ENCODE results near the gene XYLT1. TPM values are rescaled to one million over a fixed set of nuclear protein-coding genes. Genes with fewer than 3 reads are reported as not detected.

The XYLT1 gene
- total RNA-seq, 1 experiment from 2014 or later: 14.5 TPM

- Mint-ChIP-seq H3K9me3 (no peaks in the 10 kb centered on the region; a peak in 1 of 5 replicates), H3K4me3 (no peak overlapping the region), H3K36me3 (ENCODE audit: insufficient read depth in 1 of 3, low read depth in 3 of 3) (peaks cover 0 to 2% (median 0%) of the 10 kb centered on the region in 3 experiments; a peak in 2 of 7 replicates), H3K27ac (no peak overlapping the region), H3K27me3 (ENCODE audit: low read depth) (no peaks in the 10 kb centered on the region), H3K4me1 (peaks cover 9 to 11% of the 10 kb centered on the region in 2 experiments)
- Histone ChIP-seq H2BK20ac (ENCODE audit: low read depth, low read length, poor library complexity, severe bottlenecking) (no peak overlapping the region), H2AFZ (ENCODE audit: low read length) (no peak overlapping the region), H3K14ac (ENCODE audit: insufficient read depth, low read length) (no peak overlapping the region), H3K4me1 (ENCODE audit: insufficient read depth, low read length) (no peaks in the 10 kb centered on the region; the same call in 1 of the 2 replicates), H4K91ac (ENCODE audit: insufficient read length, low read depth, low read length) (no peak overlapping the region), H3K27me3 (ENCODE audit: insufficient read depth, low read length) (no peaks in the 10 kb centered on the region), H3K56ac (ENCODE audit: insufficient read length, low read depth, low read length) (no peak overlapping the region), H4K20me1 (ENCODE audit: control insufficient read depth, insufficient read depth, insufficient read length) (no peaks in the 10 kb centered on the region), H4K8ac (replicated peaks; ENCODE audit: insufficient read length, low read depth, low read length) (no peak overlapping the region), H2BK12ac (ENCODE audit: insufficient read length, low read depth, low read length) (no peak overlapping the region), H3K23ac (ENCODE audit: insufficient read length, low read depth, low read length) (no peak overlapping the region), H3K79me1 (ENCODE audit: insufficient read depth, low read depth, low read length, poor library complexity, severe bottlenecking) (no peaks in the 10 kb centered on the region), H3K4ac (ENCODE audit: low read depth, low read length) (no peak overlapping the region), H3K23me2 (ENCODE audit: insufficient read length, low read depth, low read length, poor library complexity, severe bottlenecking) (no peaks in the 10 kb centered on the region), H2BK15ac (ENCODE audit: low read depth, low read length) (no peak overlapping the region), H3K4me2 (ENCODE audit: insufficient read depth, insufficient read length, low read length) (no peak overlapping the region), H2BK120ac (ENCODE audit: low read depth, low read length, poor library complexity, severe bottlenecking) (no peak overlapping the region), H3K9me3 (ENCODE audit: control insufficient read depth, low read depth, low read length) (no peaks in the 10 kb centered on the region), H3K18ac (ENCODE audit: insufficient read length, low read depth, low read length) (no peak overlapping the region), H3K27ac (ENCODE audit: insufficient read length, low read depth, low read length) (no peak overlapping the region), H2AK5ac (ENCODE audit: insufficient read length, low read length) (no peak overlapping the region), H2BK5ac (ENCODE audit: insufficient read length, low read length) (no peak overlapping the region), H3K9ac (ENCODE audit: extremely low read depth, insufficient read length, low read length) (no peak overlapping the region), H3T11ph (ENCODE audit: low read length) (no peak overlapping the region), H4K5ac (ENCODE audit: insufficient read length, low read depth, low read length) (no peak overlapping the region), H3K79me2 (ENCODE audit: insufficient read depth, low read length) (no peaks in the 10 kb centered on the region; the same call in 1 of the 2 replicates)
- no peak for TF ChIP-seq CTCF (conservative IDR thresholded peaks at IDR 0.05)
- WGBS (ENCODE audit: extremely low coverage, insufficient read length, low lambda C conversion rate): no CpG with 5 or more reads among the region's 5 CpGs
- DNase-seq: no peak
Measured at GRCh38 chr16:17231972-17232371, 238.8 kb downstream of the XYLT1 start.

All from H9 (cell line).